HCT116 (cell line): Measurements from ENCODE around the gene CACNA2D3.

ENCODE experiments used
- CTCF ChIP-seq, 3 experiments: fragments of 200-600 bp in 1 of 3; sonication (generic) in 1 of 3; IDR thresholded peaks in 2 of 3; conservative IDR thresholded peaks in 1 of 3; 2 replicates each; pipeline ENCODE4 v1.5.1; 2012 to 2017; ENCODE audit warnings: low read depth in 2 of 3, low read length in 2 of 3, antibody characterized with exemption in 1 of 3, borderline replicate concordance in 1 of 3, control low read depth in 1 of 3, mild to moderate bottlenecking in 1 of 3, mixed read lengths in 1 of 3, mixed run types in 1 of 3, moderate library complexity in 1 of 3; ENCODE audit not compliant: insufficient read depth in 1 of 3
- JUND ChIP-seq: IDR thresholded peaks from 2 replicates; pipeline ENCODE4 v1.6.1; 2012
- MAX ChIP-seq: IDR thresholded peaks from 2 replicates; pipeline ENCODE4 v1.6.1; 2012
- POLR2AphosphoS5 ChIP-seq: IDR thresholded peaks from 2 replicates; pipeline ENCODE4 v1.6.1; 2011; ENCODE audit warnings: mild to moderate bottlenecking, low read depth, low read length, moderate library complexity
- RAD21 ChIP-seq: IDR thresholded peaks from 2 replicates; pipeline ENCODE4 v1.6.1; 2012; ENCODE audit warnings: low read depth, mild to moderate bottlenecking

GRCh38 chr3:54761637-54762036, 639.3 kb downstream of the CACNA2D3 start:
- TF ChIP-seq CTCF (IDR thresholded peaks at IDR 0.05 in 2 of 3, conservative IDR thresholded peaks at IDR 0.05 in 1 of 3; ENCODE audit: borderline replicate concordance in 1 of 3, insufficient read depth in 1 of 3, low read depth in 2 of 3, low read length in 2 of 3) (no peak), MAX (no peak), POLR2AphosphoS5 (no peak), RAD21 (no peak), JUND (no peak)
